Naive thymus-derived CD8-positive, alpha-beta T cell (primary cell): Measurements from ENCODE around the gene RPL34. TPM values are rescaled to one million over a fixed set of nuclear protein-coding genes. Genes with fewer than 3 reads are reported as not detected.
A peak's percentile ranks its signal among the peaks of the same experiment; 100 is the strongest.

Experiments used
- ATAC-seq, 2 donors: fragments of 150-1000 bp; cut with Tn5 transposase in 1 of 2; sonication (Bioruptor Pico), chemical (Tn5 transposase) in 1 of 2; 1 replicate in 1 of 2; 2 replicates in 1 of 2; pipeline ENCODE4 v1.10.0; 2021; ENCODE audit warnings: mild to moderate bottlenecking in 2 of 2, moderate library complexity in 2 of 2
- POLR2A ChIA-PET: fragments of 350-600 bp; sonication (Branson Sonifier 250); formaldehyde crosslinking; loops from one replicate; lab custom pipeline; 2021; ENCODE audit warnings: antibody characterized with exemption; lab: Charles Lee
- DNase-seq, 10 donors: peaks; one replicate each; pipeline versions ENCODE4 v3.0.0 to v3.0.0-alpha.2; 2020 to 2022
- H3K27ac Mint-ChIP-seq, 10 donors: one replicate each; pipeline ENCODE4 v1.8.0; 2020 to 2022; ENCODE audit warnings: mild to moderate bottlenecking in 10 of 10, mixed read lengths in 10 of 10, moderate library complexity in 4 of 10, inconsistent platforms in 1 of 10
- H3K27me3 Mint-ChIP-seq, 5 donors: one replicate each; pipeline ENCODE4 v1.8.0; 2021 to 2022; ENCODE audit warnings: mixed read lengths in 5 of 5
- H3K36me3 Mint-ChIP-seq, 3 donors: one replicate each; pipeline ENCODE4 v1.8.0; 2020 to 2022; ENCODE audit warnings: mixed read lengths in 3 of 3, mild to moderate bottlenecking in 2 of 3, inconsistent platforms in 1 of 3
- H3K4me1 Mint-ChIP-seq, 4 donors: one replicate each; pipeline ENCODE4 v1.8.0; 2021 to 2022; ENCODE audit warnings: mixed read lengths in 4 of 4
- H3K4me3 Mint-ChIP-seq, 10 donors: one replicate each; pipeline ENCODE4 v1.8.0; 2020 to 2022; ENCODE audit warnings: mild to moderate bottlenecking in 10 of 10, mixed read lengths in 10 of 10, moderate library complexity in 6 of 10, inconsistent platforms in 1 of 10
- H3K9me3 Mint-ChIP-seq, 9 donors: one replicate each; pipeline ENCODE4 v1.8.0; 2020 to 2022; ENCODE audit warnings: mixed read lengths in 9 of 9, mild to moderate bottlenecking in 3 of 9, inconsistent platforms in 1 of 9, moderate library complexity in 1 of 9
- polyA plus RNA-seq, 3 donors: library from polyadenylated mRNA; unstranded; fragments of 300-500 nt; fragmentation: Illumina TruSeq; gene quantifications; one replicate each; pipeline ENCODE4 v1.2.3, GENCODE V29; 2021
- total RNA-seq, 8 experiments: library from RNA in 2 of 8; stranded (reverse) in 2 of 8; gene quantifications; one replicate each; pipeline ENCODE4 v1.2.3 and lab custom pipeline; 2021 to 2026

RPL34 gene
- total and polyA plus RNA-seq, 5 experiments from 2014 or later, result 3,039 to 5,901 (median 5,254) TPM

DNA sequence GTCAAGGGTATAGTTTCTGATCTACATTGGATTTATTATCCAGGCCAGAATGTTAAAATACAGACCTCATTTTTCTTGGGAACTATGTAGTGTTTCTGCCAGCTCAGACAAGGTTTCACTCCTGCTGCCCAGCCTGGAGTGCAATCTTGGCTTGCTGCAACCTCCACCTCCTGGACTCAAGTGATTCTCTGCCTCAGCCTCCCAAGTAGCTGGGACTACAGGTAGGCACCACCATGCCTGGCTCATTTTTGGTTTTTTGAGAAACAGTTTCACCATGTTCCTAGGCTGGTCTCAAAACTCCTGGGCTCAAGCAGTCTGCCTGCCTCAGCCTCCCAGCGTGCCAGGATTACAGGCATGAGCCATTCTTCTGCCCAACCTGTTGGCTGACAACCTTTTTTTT, 5.7 kb downstream of the RPL34 start:
- H3K4me1 Mint-ChIP-seq, result peaks cover 13 to 42% (median 34%) of the 10 kb centered on the region in 4 donors
- no peaks in the 10 kb centered on the region for H3K9me3 Mint-ChIP-seq
- peak overlapping the region in 1 of 10 donors; percentile 63 for H3K27ac Mint-ChIP-seq
- H3K4me3 Mint-ChIP-seq, result no peak overlapping the region
- POLR2A ChIA-PET, result no interaction called here
- no peaks in the 10 kb centered on the region for H3K27me3 Mint-ChIP-seq
- DNase-seq (no peak), ATAC-seq (no peak)
- peaks cover 8 to 87% (median 19%) of the 10 kb centered on the region in 3 donors for H3K36me3 Mint-ChIP-seq

DNA sequence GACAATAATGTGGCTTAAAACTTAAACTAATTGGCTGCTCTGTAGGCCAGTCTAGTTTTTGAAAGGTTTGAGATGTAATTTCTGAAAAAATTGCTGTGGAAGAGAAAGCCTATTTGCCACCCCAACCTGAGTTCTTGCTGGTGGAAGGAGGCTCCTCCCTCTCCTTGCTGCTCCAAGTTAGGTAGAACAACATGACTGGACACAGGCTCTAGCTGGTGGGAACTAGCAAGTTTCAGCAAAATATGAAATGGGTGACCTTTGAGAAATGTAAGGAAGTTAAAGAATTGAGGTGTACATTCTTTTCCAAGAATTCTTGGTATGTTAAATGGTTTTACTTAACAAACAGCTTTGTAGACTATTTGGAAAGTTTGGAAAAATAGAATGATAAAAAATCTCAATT, 8.0 kb downstream of the RPL34 start:
- DNase-seq (no peak), ATAC-seq (no peak)
- peak overlapping the region in 3 of 10 donors; percentile 15 to 80 (median 33) for H3K27ac Mint-ChIP-seq
- no peaks in the 10 kb centered on the region for H3K9me3 Mint-ChIP-seq
- peaks cover 8 to 89% (median 23%) of the 10 kb centered on the region in 3 donors for H3K36me3 Mint-ChIP-seq
- POLR2A ChIA-PET, result interaction anchor here (1.8 kb wide), 1 partner anchor 9 kb away, joined by 4 read pairs; no protein-coding TSS in a partner anchor
- H3K4me1 Mint-ChIP-seq, result peaks cover 6 to 20% (median 16%) of the 10 kb centered on the region in 4 donors
- no peak overlapping the region for H3K4me3 Mint-ChIP-seq
- H3K27me3 Mint-ChIP-seq, result no peaks in the 10 kb centered on the region

DNA sequence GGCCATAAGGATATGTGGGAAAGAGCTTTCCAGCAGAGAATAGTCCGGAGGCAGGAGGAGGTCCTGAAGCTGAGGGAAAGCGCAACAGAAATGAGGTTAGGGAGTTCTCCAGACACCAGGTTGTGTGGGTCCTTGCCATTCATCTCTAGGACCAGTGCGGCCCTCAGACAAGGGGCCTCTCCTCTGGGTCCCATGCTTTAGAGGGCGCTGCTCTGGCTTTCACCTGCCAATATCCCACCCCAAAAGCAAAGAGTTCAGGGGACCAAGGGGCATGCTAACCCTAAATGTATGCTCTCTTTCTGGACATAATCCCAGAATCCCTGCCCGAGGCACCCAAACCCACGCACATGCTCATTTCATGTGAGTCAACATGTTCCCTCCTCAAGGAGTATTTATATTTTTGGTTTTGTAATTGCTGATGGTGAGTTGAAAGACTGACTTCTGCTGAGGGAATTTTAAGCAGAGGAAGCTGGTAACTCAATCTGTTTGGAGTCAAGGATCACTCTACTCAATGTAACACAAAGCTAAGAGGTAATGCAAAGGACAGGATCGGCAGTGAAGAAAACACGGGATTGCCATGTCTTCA, 14.8 kb downstream of the RPL34 start:
- no peaks in the 10 kb centered on the region for H3K27me3 Mint-ChIP-seq
- H3K9me3 Mint-ChIP-seq, result no peaks in the 10 kb centered on the region
- ATAC-seq, result no peak
- no peak overlapping the region for H3K4me3 Mint-ChIP-seq
- peak overlapping the region in 4 of 10 donors; percentile 29 to 72 (median 38) for H3K27ac Mint-ChIP-seq
- H3K4me1 Mint-ChIP-seq, result peaks cover 0 to 2% (median 0%) of the 10 kb centered on the region in 4 donors
- POLR2A ChIA-PET, result interaction anchor here (0.6 to 0.7 kb wide), 2 partner anchors 645 to 799 kb away, joined by 3 to 5 read pairs; partner anchors contain the start of gene SEC24B
- H3K36me3 Mint-ChIP-seq, result peaks cover 0 to 57% (median 10%) of the 10 kb centered on the region in 3 donors
- DNase-seq, result no peak

DNA sequence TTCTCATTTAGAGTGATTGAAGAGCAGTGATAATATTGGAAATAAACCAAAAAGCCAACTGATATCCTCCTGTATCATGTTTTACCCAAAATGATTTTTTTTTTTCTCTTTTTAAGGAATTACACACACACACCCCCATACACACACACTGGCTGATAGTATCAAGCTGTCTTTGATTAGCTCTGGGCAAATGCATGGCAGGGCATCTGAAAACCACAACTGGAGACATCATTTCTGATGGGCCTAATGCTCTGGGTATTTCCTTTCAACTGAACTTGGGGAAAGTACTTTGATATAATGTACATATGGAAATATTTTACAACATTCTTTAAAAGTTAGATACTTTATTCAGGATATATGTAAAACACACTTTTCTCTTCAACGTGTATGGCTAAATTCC, 15.9 kb downstream of the RPL34 start:
- Mint-ChIP-seq H3K27me3 (no peaks in the 10 kb centered on the region), H3K27ac (peak overlapping the region in 2 of 10 donors; percentile 2 to 30), H3K4me3 (no peak overlapping the region), H3K4me1 (peaks cover 0 to 2% (median 0%) of the 10 kb centered on the region in 4 donors), H3K9me3 (no peaks in the 10 kb centered on the region), H3K36me3 (peaks cover 0 to 47% (median 8%) of the 10 kb centered on the region in 3 donors)
- ATAC-seq, result no peak
- POLR2A ChIA-PET, result interaction anchor here (0.7 kb wide), 1 partner anchor 12 kb away, joined by 3 read pairs; no protein-coding TSS in a partner anchor
- no peak for DNase-seq

DNA sequence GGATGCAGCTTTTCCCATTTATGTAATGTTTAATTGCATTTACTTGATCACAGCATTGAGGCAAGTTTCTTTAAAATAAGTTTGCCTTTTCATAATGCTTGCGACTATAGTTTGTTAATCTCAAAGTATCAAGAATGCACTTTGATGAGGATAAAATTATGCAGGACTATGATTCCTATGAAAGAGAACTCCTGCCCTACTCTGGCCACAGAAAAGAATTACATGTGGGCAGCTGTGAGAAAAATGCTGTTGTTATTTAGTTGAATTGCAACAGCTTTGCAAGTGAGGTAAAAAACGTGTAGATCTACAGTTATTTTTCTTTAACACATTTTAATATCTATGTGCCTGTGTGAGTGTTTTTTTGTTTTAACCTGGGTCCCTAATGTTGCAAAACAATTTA, 17.5 kb downstream of the RPL34 start:
- peak overlapping the region in 2 of 10 donors; percentile 7 to 49 for H3K27ac Mint-ChIP-seq
- H3K36me3 Mint-ChIP-seq, result peaks cover 0 to 32% (median 6%) of the 10 kb centered on the region in 3 donors
- H3K4me3 Mint-ChIP-seq, result no peak overlapping the region
- no peaks in the 10 kb centered on the region for H3K9me3 Mint-ChIP-seq
- ATAC-seq (no peak), DNase-seq (no peak)
- peaks cover 0 to 4% (median 0%) of the 10 kb centered on the region in 4 donors for H3K4me1 Mint-ChIP-seq
- POLR2A ChIA-PET, result interaction anchor here (1.6 kb wide), 1 partner anchor 17 kb away, joined by 7 read pairs; the partner anchor contains the start of gene RPL34
- H3K27me3 Mint-ChIP-seq, result no peaks in the 10 kb centered on the region

DNA sequence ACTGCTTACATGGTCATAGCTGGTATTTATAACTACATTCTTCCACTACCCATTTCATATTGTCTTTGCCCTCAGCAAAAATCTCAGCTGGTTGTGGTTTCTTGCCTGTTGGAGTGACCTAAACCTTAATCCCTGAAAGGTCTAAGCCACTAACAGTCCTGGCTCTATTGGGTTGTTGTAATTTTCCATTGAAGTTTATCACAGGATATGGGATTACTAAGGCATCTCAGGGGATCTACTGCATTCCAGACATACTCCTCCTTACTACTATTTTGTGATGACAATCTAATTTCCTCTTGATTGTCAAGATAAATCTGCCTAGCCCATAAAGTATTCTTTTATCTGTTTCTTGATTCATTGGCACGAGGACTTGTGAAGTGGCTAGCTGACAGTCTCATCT, 23.9 kb downstream of the RPL34 start:
- Mint-ChIP-seq H3K4me1 (peaks cover 0 to 6% (median 1%) of the 10 kb centered on the region in 4 donors), H3K9me3 (no peaks in the 10 kb centered on the region), H3K27me3 (no peaks in the 10 kb centered on the region), H3K36me3 (no peaks in the 10 kb centered on the region), H3K4me3 (no peak overlapping the region), H3K27ac (no peak overlapping the region)
- ATAC-seq, result no peak
- no peak for DNase-seq
- POLR2A ChIA-PET, result no interaction called here

DNA sequence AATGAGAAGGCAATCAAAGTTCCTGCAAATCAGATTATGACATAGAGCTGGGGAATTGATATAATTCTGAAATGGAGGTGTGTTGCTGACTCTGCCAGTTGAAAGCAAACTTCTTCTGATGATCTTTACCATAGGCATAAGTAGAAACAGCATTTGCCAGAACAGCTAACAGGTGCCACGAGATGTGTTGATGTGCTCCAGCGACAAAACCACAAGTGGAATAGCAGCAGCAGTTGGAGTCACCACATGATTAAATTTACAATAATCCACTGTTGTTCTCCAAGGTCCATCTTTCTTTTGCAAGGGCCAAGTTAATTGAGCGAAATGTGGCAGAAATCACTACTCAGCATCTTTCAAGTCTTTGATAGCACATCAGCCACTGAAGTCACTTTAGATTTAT, 26.3 kb downstream of the RPL34 start:
- DNase-seq (no peak), ATAC-seq (no peak)
- Mint-ChIP-seq H3K27me3 (no peaks in the 10 kb centered on the region), H3K27ac (no peak overlapping the region), H3K9me3 (no peaks in the 10 kb centered on the region), H3K4me3 (no peak overlapping the region), H3K4me1 (peaks cover 12 to 17% (median 15%) of the 10 kb centered on the region in 4 donors), H3K36me3 (no peaks in the 10 kb centered on the region)
- POLR2A ChIA-PET, result no interaction called here

DNA sequence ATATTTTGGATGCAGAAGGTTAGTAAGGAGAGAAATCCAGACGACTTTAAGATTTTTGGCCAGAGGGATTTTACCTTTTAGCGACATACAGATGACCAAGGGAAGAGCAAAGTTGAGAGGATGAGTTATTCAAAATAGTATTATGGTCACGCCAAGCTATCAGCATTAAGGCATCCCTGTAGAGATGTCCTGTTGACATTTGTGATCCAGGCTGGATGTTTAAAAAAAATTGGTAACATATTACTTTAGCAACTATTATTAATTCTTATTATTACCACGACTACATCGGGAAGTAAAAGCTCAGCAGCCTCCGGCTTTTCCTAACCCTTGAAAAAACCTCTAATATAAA, 29.5 kb downstream of the RPL34 start:
- no peak for DNase-seq
- H3K4me3 Mint-ChIP-seq, result peak overlapping the region; percentile 92 to 98 (median 95)
- H3K9me3 Mint-ChIP-seq, result no peaks in the 10 kb centered on the region
- POLR2A ChIA-PET, result interaction anchor here (0.6 to 1.7 kb wide), 5 partner anchors 10 to 929 kb away, joined by 3 to 13 read pairs (median 5); partner anchors contain the start of gene PAPSS1
- peaks cover 27 to 44% (median 38%) of the 10 kb centered on the region in 4 donors for H3K4me1 Mint-ChIP-seq
- H3K27me3 Mint-ChIP-seq, result no peaks in the 10 kb centered on the region
- no peak for ATAC-seq
- peak overlapping the region; percentile 94 to 99 (median 99) for H3K27ac Mint-ChIP-seq
- H3K36me3 Mint-ChIP-seq, result peaks cover 0 to 9% (median 3%) of the 10 kb centered on the region in 3 donors

DNA sequence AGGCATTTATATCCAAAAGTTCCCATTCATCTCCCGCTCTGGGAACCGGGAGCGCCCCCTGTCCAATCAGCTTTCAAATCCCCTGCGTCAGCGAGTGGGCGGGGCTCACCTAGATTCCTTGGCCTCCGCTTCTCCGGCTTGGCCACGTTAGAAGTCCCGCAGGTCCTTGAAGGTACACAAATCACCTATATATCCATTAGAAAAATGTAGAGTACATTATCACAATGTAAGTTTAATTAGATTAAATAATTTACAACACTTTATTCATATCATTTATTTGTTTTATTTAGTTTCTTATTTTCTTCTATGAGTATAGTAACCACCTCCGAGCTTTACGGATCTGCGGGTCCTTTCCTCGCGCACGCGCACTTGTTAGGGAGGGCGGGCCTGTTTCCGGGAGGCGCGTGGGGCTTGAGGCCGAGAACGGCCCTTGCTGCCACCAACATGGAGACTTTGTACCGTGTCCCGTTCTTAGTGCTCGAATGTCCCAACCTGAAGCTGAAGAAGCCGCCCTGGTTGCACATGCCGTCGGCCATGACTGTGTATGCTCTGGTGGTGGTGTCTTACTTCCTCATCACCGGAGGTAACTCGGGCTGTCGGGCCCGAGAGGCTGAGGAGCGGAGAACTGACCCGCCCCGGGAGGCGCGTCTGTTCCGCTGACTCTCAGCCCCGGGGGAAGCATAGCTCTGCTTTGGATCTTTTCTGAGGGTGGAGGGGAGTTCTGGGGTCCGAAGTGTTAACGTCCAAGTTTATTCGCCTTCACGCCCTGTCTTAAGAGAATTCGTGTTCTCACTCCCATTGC, 30.0 kb downstream of the RPL34 start, which contains the start of gene OSTC:
TSS of gene OSTC (plus strand) at position 388 of the 802 bp plus-strand sequence. CDS start at position 445, 57 bp downstream.
- POLR2A ChIA-PET, result interaction anchor here (0.6 to 1.7 kb wide), 8 partner anchors 8 to 930 kb away, joined by 3 to 13 read pairs (median 3); partner anchors contain the start of genes CYP2U1 and PAPSS1

DNA sequence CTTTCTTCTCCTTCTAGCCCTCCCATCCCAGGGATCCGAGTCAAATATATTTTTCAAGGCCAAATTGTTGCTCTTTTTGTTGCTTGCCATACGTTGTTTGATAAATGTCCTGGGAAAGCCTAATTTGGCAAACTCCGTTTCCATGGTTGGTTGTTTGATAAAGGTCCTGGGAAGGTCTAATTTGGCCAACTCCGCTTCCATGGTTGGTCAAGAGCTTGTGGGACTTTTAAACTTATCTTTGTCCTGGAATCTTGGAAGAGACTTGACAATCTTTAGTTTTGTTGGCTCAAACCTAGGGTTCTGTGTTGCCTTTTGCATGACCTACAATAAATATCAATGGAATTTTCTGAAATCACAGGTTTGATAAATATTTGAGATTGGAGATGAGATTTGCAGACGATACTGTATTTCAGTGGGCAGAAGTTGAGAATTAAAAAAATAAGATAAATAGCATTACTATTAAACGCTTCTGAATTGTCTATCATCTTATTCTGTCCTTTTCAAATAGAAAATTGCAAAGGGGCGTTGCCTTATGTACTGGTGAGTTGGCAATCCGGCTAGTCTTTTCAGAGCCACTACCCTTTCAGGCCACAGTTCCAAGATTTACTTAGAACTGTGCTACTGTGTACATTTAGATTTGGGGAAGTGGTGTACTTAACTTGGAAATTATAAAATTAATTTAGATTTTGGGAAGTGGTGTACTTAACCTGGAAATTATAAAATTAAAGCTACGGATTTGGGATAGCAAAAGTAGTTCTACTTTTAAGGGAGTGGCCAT, 30.8 kb downstream of the RPL34 start:
- peaks cover 0 to 21% (median 6%) of the 10 kb centered on the region in 3 donors for H3K36me3 Mint-ChIP-seq
- H3K27me3 Mint-ChIP-seq, result no peaks in the 10 kb centered on the region
- peak overlapping the region; percentile 94 to 99 (median 99) for H3K27ac Mint-ChIP-seq
- no peaks in the 10 kb centered on the region for H3K9me3 Mint-ChIP-seq
- DNase-seq (no peak), ATAC-seq (no peak)
- H3K4me1 Mint-ChIP-seq, result peaks cover 25 to 47% (median 39%) of the 10 kb centered on the region in 4 donors
- peak overlapping the region; percentile 92 to 98 (median 96) for H3K4me3 Mint-ChIP-seq
- POLR2A ChIA-PET, result interaction anchor here (0.7 to 1.7 kb wide), 6 partner anchors 7 to 931 kb away, joined by 3 to 13 read pairs (median 4); partner anchors contain the start of genes CYP2U1 and PAPSS1

More for the DNA sequence above, 30.0 kb downstream of the RPL34 start, which contains the start of gene OSTC:
- H3K27me3 Mint-ChIP-seq, result no peaks in the 10 kb centered on the region
- peak within 1 kb of the TSS; percentile 94 to 99 (median 99) for H3K27ac Mint-ChIP-seq
- peaks cover 0 to 13% (median 3%) of the 10 kb centered on the region in 3 donors for H3K36me3 Mint-ChIP-seq
- ATAC-seq, result peak; percentile 89
- peak; percentile 82 to 97 (median 92) for DNase-seq
- H3K4me1 Mint-ChIP-seq, result peaks cover 26 to 46% (median 39%) of the 10 kb centered on the region in 4 donors
- H3K9me3 Mint-ChIP-seq, result no peaks in the 10 kb centered on the region
- peak within 1 kb of the TSS; percentile 92 to 98 (median 96) for H3K4me3 Mint-ChIP-seq

DNA sequence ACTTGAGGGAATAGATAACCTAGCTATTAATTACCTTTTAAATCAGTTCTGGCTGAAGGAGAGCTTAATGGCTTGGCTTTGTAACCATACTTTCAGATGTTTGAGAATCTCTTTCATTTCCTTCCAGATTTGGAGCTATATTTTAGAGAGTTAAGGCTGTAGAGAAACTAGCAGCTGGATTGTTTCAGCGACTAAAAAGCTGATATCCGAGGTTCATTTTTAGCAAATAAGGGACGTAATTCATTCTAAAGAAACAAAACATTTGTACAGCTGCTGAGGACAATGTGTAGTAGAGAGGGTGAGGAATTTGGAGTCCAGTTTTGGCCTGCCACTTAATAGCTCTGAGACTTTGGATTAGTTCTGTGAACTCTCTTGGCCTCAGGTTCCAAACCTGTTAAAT, 42.3 kb downstream of the RPL34 start:
- Mint-ChIP-seq H3K27me3 (no peaks in the 10 kb centered on the region), H3K36me3 (peaks cover 0 to 84% (median 16%) of the 10 kb centered on the region in 3 donors), H3K27ac (peak overlapping the region in 1 of 10 donors; percentile 25), H3K4me3 (no peak overlapping the region), H3K9me3 (no peaks in the 10 kb centered on the region), H3K4me1 (peaks cover 0 to 11% (median 8%) of the 10 kb centered on the region in 4 donors)
- ATAC-seq (no peak), DNase-seq (no peak)
- POLR2A ChIA-PET, result no interaction called here
